K562 (cell line): ENCODE results near the gene PTPRF. TPM values are rescaled to one million over a fixed set of nuclear protein-coding genes. Genes with fewer than 3 reads are reported as not detected.

Source experiments
- BMI1 ChIP-seq: fragments of 150-350 bp; IDR thresholded peaks from 2 replicates; pipeline ENCODE4 v1.6.1; 2014; ENCODE audit warnings: low read length
- CBFA2T3 ChIP-seq: fragments of 450-650 bp; IDR thresholded peaks from 2 replicates; pipeline ENCODE4 v1.6.1; 2017
- COPS2 ChIP-seq: fragments of 450-650 bp; conservative IDR thresholded peaks from 2 replicates; pipeline ENCODE4 v1.6.1; 2016; ENCODE audit warnings: mild to moderate bottlenecking, moderate library complexity
- CREB3 ChIP-seq: fragments of 450-650 bp; conservative IDR thresholded peaks from 2 replicates; pipeline ENCODE4 v1.6.1; 2016; ENCODE audit warnings: missing genetic modification characterization, low read depth, mild to moderate bottlenecking, missing compliant biosample characterization, moderate library complexity
- DNMT1 ChIP-seq: fragments of 450-650 bp; IDR thresholded peaks from 2 replicates; pipeline ENCODE4 v1.6.1; 2016; ENCODE audit warnings: antibody characterized with exemption, mild to moderate bottlenecking
- ETV1 ChIP-seq: fragments of 450-650 bp; conservative IDR thresholded peaks from 2 replicates; pipeline ENCODE4 v1.6.1; 2016; ENCODE audit warnings: missing genetic modification characterization, control low read depth, low read depth, missing compliant biosample characterization
- GATA2 ChIP-seq: sonication (generic); formaldehyde crosslinking; IDR thresholded peaks from 2 replicates; pipeline ENCODE4 v1.4.0; 2020; ENCODE audit warnings: mild to moderate bottlenecking, missing genetic modification reagents
- HNRNPLL ChIP-seq: fragments of 200-400 bp; formaldehyde crosslinking; IDR thresholded peaks from 2 replicates; pipeline ENCODE4 v1.6.1; 2017; ENCODE audit warnings: low read length, low read depth, mild to moderate bottlenecking; ENCODE audit not compliant: poor library complexity, severe bottlenecking
- KDM1A ChIP-seq, 2 experiments: fragments of 450-650 bp; IDR thresholded peaks; 2 replicates each; pipeline ENCODE4 v1.6.1; 2016; ENCODE audit warnings: mild to moderate bottlenecking in 2 of 2
- KLF13 ChIP-seq: fragments of 450-650 bp; IDR thresholded peaks from 2 replicates; pipeline ENCODE4 v1.6.1; 2016; ENCODE audit warnings: missing genetic modification characterization, low read depth, mild to moderate bottlenecking, missing compliant biosample characterization, moderate library complexity, borderline replicate concordance
- MTA2 ChIP-seq: fragments of 450-650 bp; IDR thresholded peaks from 2 replicates; pipeline ENCODE4 v1.6.1; 2016; ENCODE audit warnings: low read depth
- NCOR1 ChIP-seq: fragments of 450-650 bp; IDR thresholded peaks from 2 replicates; pipeline ENCODE4 v1.6.1; 2016; ENCODE audit warnings: mild to moderate bottlenecking, moderate library complexity
- NFIC ChIP-seq: fragments of 450-650 bp; IDR thresholded peaks from 2 replicates; pipeline ENCODE4 v1.6.1; 2017; ENCODE audit warnings: mild to moderate bottlenecking, inconsistent platforms
- PKNOX1 ChIP-seq: fragments of 450-650 bp; IDR thresholded peaks from 2 replicates; pipeline ENCODE4 v1.6.1; 2016
- RNF2 ChIP-seq: sonication (generic); IDR thresholded peaks from 2 replicates; pipeline ENCODE4 v1.6.1; 2016
- STAG1 ChIP-seq: sonication (generic); formaldehyde crosslinking; IDR thresholded peaks from 2 replicates; pipeline ENCODE4 v1.5.0; 2020; ENCODE audit warnings: missing genetic modification reagents, borderline replicate concordance
- TAL1 ChIP-seq: fragments of 450-650 bp; IDR thresholded peaks from 2 replicates; pipeline ENCODE4 v1.6.1; 2016; ENCODE audit warnings: mild to moderate bottlenecking
- TBP ChIP-seq: optimal IDR thresholded peaks from 2 replicates; pipeline ENCODE3; 2011; ENCODE audit warnings: low read depth, low read length, improper control_type of control experiment
- TRIM28 ChIP-seq: fragments of 450-650 bp; IDR thresholded peaks from 2 replicates; pipeline ENCODE4 v1.6.1; 2017
- ZNF121 ChIP-seq: sonication (generic); formaldehyde crosslinking; conservative IDR thresholded peaks from 2 replicates; pipeline ENCODE4 v1.8.0; 2022; ENCODE audit warnings: missing genetic modification reagents
- ZNF140 ChIP-seq: fragments of 250-450 bp; sonication (Bioruptor Pico); IDR thresholded peaks from 2 replicates; pipeline ENCODE4 v1.8.0; 2021; ENCODE audit warnings: moderate library complexity, mild to moderate bottlenecking, inconsistent platforms
- ZNF586 ChIP-seq: fragments of 450-650 bp; formaldehyde crosslinking; conservative IDR thresholded peaks from 2 replicates; pipeline ENCODE4 v1.4.0; 2020; ENCODE audit warnings: mild to moderate bottlenecking, moderate library complexity
- ZNF764 ChIP-seq: fragments of 250-450 bp; sonication (Bioruptor Pico); IDR thresholded peaks from 2 replicates; pipeline ENCODE4 v1.4.0; 2020; ENCODE audit warnings: low read depth, mild to moderate bottlenecking, moderate library complexity
- polyA plus RNA-seq, 8 experiments: library from polyadenylated mRNA; depleted of rRNA in 4 of 8; stranded (reverse) in 5 of 8; unstranded in 3 of 8; fragments of >200 nt; fragmentation: Nextera tagmentation in 2 of 8; fragmentation: Illumina TruSeq in 1 of 8; extraction: Ambion mirVana in 2 of 8; extraction: Trizol in 1 of 8; gene quantifications; 2 replicates each; pipeline versions ENCODE4 v1.2.1 to v1.2.3, GENCODE V29; 2011 to 2014; ENCODE audit warnings: inconsistent platforms in 1 of 8, missing spikeins in 1 of 8
- total RNA-seq, 7 experiments: library from RNA; depleted of rRNA in 6 of 7; stranded (reverse); fragments of >200 nt in 6 of 7; fragmentation: Illumina TruSeq in 2 of 7; extraction: Trizol in 2 of 7; gene quantifications; 2 replicates each; pipeline versions ENCODE4 v1.2.1 to v1.2.3, GENCODE V29; 2011 to 2021; ENCODE audit warnings: low replicate concordance in 1 of 7
- TF ChIP-seq, protein P1 (sequence below): fragments of 250-450 bp; sonication (Bioruptor Pico); IDR thresholded peaks from 2 replicates; pipeline ENCODE4 v1.4.0; 2020; ENCODE audit warnings: mild to moderate bottlenecking, moderate library complexity, borderline replicate concordance

The PTPRF gene
- total and polyA plus RNA-seq, 9 of the 15 experiments (the other 6 are each of a cell fraction or from before 2014, with no cell fraction given) = 0.13 to 4.3 (median 1.1) TPM

- no peak for TF ChIP-seq CREB3
- peak; percentile 50 to 55; a peak in 3 of 4 replicates for TF ChIP-seq KDM1A (IDR thresholded peaks at IDR 0.05)
- 0 out of 2 replicates have a peak, but pooled peaks have one; percentile 25 for TF ChIP-seq GATA2
- TF ChIP-seq CBFA2T3 = peak; percentile 83
- no peak for TF ChIP-seq BMI1
- no peak for TF ChIP-seq ZNF586
- no peak for TF ChIP-seq ZNF121 (CRISPR knock-in tag)
- no peak for TF ChIP-seq STAG1
- TF ChIP-seq, protein P1, sequence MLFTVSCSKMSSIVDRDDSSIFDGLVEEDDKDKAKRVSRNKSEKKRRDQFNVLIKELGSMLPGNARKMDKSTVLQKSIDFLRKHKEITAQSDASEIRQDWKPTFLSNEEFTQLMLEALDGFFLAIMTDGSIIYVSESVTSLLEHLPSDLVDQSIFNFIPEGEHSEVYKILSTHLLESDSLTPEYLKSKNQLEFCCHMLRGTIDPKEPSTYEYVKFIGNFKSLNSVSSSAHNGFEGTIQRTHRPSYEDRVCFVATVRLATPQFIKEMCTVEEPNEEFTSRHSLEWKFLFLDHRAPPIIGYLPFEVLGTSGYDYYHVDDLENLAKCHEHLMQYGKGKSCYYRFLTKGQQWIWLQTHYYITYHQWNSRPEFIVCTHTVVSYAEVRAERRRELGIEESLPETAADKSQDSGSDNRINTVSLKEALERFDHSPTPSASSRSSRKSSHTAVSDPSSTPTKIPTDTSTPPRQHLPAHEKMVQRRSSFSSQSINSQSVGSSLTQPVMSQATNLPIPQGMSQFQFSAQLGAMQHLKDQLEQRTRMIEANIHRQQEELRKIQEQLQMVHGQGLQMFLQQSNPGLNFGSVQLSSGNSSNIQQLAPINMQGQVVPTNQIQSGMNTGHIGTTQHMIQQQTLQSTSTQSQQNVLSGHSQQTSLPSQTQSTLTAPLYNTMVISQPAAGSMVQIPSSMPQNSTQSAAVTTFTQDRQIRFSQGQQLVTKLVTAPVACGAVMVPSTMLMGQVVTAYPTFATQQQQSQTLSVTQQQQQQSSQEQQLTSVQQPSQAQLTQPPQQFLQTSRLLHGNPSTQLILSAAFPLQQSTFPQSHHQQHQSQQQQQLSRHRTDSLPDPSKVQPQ = no peak
- 0 out of 2 replicates have a peak, but pooled peaks have one; percentile 32 for TF ChIP-seq ETV1 (tag)
- no peak for TF ChIP-seq RNF2
- TF ChIP-seq PKNOX1 = no peak
- TF ChIP-seq TBP = no peak
- no peak for TF ChIP-seq TRIM28
- no peak for TF ChIP-seq ZNF140 (CRISPR knock-in tag)
- no peak for TF ChIP-seq ZNF764 (CRISPR knock-in tag)
- peak; percentile 36; the same call in 1 of the 2 replicates for TF ChIP-seq NCOR1
- no peak for TF ChIP-seq KLF13 (tag)
- peak; percentile 18; the same call in 1 of the 2 replicates for TF ChIP-seq MTA2
- no peak for TF ChIP-seq DNMT1
- peak; percentile 28; the same call in 1 of the 2 replicates for TF ChIP-seq NFIC
- no peak for TF ChIP-seq HNRNPLL
- TF ChIP-seq COPS2 = no peak
- TF ChIP-seq TAL1 = peak; percentile 65
These were observed 35.5 kb upstream of the PTPRF start (continued) for GRCh38 chr1:43495204-43495603.
